Endothelial cell of umbilical vein (primary cell): Measurements from ENCODE around the gene DDX25. TPM values are rescaled to one million over a fixed set of nuclear protein-coding genes. Genes with fewer than 3 reads are reported as not detected.

ENCODE experiments used
- BruUV-seq: library from RNA; stranded (reverse); fragments of 400-500 nt; replicated peaks from 2 replicates; lab custom pipeline; 2021; lab: Mats Ljungman, UMichigan
- CTCF ChIA-PET: fragments of 300-600, 350-600 bp; sonication (Branson Sonifier 250); formaldehyde crosslinking; loops from one replicate; lab custom pipeline; 2021; ENCODE audit warnings: antibody characterized with exemption, inconsistent platforms; lab: Charles Lee
- POLR2A ChIA-PET: fragments of 300-600, 350-600 bp; sonication (Branson Sonifier 250); formaldehyde crosslinking; loops from one replicate; lab custom pipeline; 2021; ENCODE audit warnings: antibody characterized with exemption, inconsistent platforms; lab: Charles Lee
- DNase-seq: peaks from one replicate; pipeline ENCODE4 v3.0.0-alpha.2; 2011; ENCODE audit warnings: low read depth, low spot score
- FAIRE-seq: peaks from 2 replicates; lab custom pipeline; 2011; peaks lifted over from hg19 to GRCh38; lab: Jason Lieb, UNC
- H2AFZ ChIP-seq: 2 replicates; pipeline ENCODE4 v1.6.0; 2012; ENCODE audit warnings: low read depth, low read length, control low read depth, inconsistent platforms
- H3K27ac ChIP-seq: 2 replicates; pipeline ENCODE4 v1.5.1; 2011; ENCODE audit warnings: low read depth, mild to moderate bottlenecking, control low read depth, low read length, moderate library complexity; ENCODE audit not compliant: insufficient read depth
- H3K27me3 ChIP-seq, 2 experiments: 2 replicates each; pipeline versions ENCODE4 v1.6.0 to v1.6.1; 2011; ENCODE audit warnings: low read length in 2 of 2, mixed read lengths in 1 of 2; ENCODE audit not compliant: control insufficient read depth in 2 of 2, insufficient read depth in 2 of 2
- H3K36me3 ChIP-seq, 2 experiments: 2 replicates in 1 of 2; 3 replicates in 1 of 2; pipeline ENCODE4 v1.5.1; 2011; ENCODE audit warnings: low read length in 2 of 2, mild to moderate bottlenecking in 1 of 2, moderate library complexity in 1 of 2; ENCODE audit not compliant: control insufficient read depth in 2 of 2, insufficient read depth in 2 of 2; ENCODE audit errors: extremely low read depth in 1 of 2
- H3K4me1 ChIP-seq: 3 replicates; pipeline ENCODE4 v1.5.1; 2011; ENCODE audit warnings: mild to moderate bottlenecking, low read length; ENCODE audit not compliant: control insufficient read depth, insufficient read depth; ENCODE audit errors: extremely low read depth
- H3K4me2 ChIP-seq: 2 replicates; pipeline ENCODE4 v1.6.1; 2011; ENCODE audit warnings: low read length, control low read depth, mixed read lengths; ENCODE audit not compliant: insufficient read depth
- H3K4me3 ChIP-seq, 3 experiments: fragments of 200-600 bp in 1 of 3; sonication (generic), shearing (Covaris generic) in 1 of 3; replicated peaks in 1 of 3; 2 replicates each; pipeline ENCODE4 v1.5.1; 2011 to 2016; ENCODE audit warnings: control low read depth in 3 of 3, low read length in 3 of 3, mild to moderate bottlenecking in 2 of 3, inconsistent platforms in 1 of 3, low read depth in 1 of 3, moderate library complexity in 1 of 3; ENCODE audit not compliant: insufficient read depth in 1 of 3
- H3K79me2 ChIP-seq: 2 replicates; pipeline ENCODE4 v1.6.0; 2012; ENCODE audit warnings: low read length, inconsistent platforms; ENCODE audit not compliant: control insufficient read depth, insufficient read depth
- H3K9ac ChIP-seq: replicated peaks from 2 replicates; pipeline ENCODE3; 2011; ENCODE audit warnings: low read length, control low read depth; ENCODE audit not compliant: insufficient read depth; ENCODE audit errors: extremely low read depth
- H3K9me1 ChIP-seq: replicated peaks from 3 replicates; pipeline ENCODE4 v1.6.0; 2011; ENCODE audit warnings: mild to moderate bottlenecking, low read length; ENCODE audit not compliant: control insufficient read depth, insufficient read depth; ENCODE audit errors: extremely low read depth
- H3K9me3 ChIP-seq: replicated peaks from 2 replicates; pipeline ENCODE4 v1.5.1; 2012; ENCODE audit warnings: low read length, inconsistent platforms; ENCODE audit not compliant: control insufficient read depth, insufficient read depth
- H4K20me1 ChIP-seq: replicated peaks from 2 replicates; pipeline ENCODE3; 2011; ENCODE audit warnings: mild to moderate bottlenecking, low read length; ENCODE audit not compliant: control insufficient read depth, insufficient read depth; ENCODE audit errors: extremely low read depth
- CTCF ChIP-seq, 2 donors: IDR thresholded peaks; 1 replicate in 1 of 2; 2 replicates in 1 of 2; pipeline ENCODE4 v1.5.1; 2011; ENCODE audit warnings: low read length in 2 of 2, mild to moderate bottlenecking in 2 of 2, moderate library complexity in 2 of 2, control low read depth in 1 of 2, inconsistent platforms in 1 of 2, low read depth in 1 of 2; ENCODE audit not compliant: insufficient read depth in 1 of 2; ENCODE audit errors: extremely low read depth in 1 of 2
- EZH2 ChIP-seq: IDR thresholded peaks from 2 replicates; pipeline ENCODE4 v1.6.1; 2012; ENCODE audit warnings: borderline replicate concordance, low read depth, mild to moderate bottlenecking, moderate library complexity, low read length, inconsistent platforms; ENCODE audit not compliant: severe bottlenecking
- FOS ChIP-seq: IDR thresholded peaks from 2 replicates; pipeline ENCODE4 v1.6.1; 2011; ENCODE audit warnings: mild to moderate bottlenecking, low read length, moderate library complexity, borderline replicate concordance; ENCODE audit not compliant: insufficient read depth
- GATA2 ChIP-seq: IDR thresholded peaks from 2 replicates; pipeline ENCODE4 v1.7.0; 2011; ENCODE audit warnings: low read depth, mild to moderate bottlenecking, moderate library complexity, mixed read lengths, low read length; ENCODE audit not compliant: insufficient read length, insufficient read depth
- JUN ChIP-seq: IDR thresholded peaks from 2 replicates; pipeline ENCODE4 v1.6.1; 2011; ENCODE audit warnings: borderline replicate concordance, low read depth; ENCODE audit not compliant: insufficient read length, insufficient read depth
- MAX ChIP-seq: IDR thresholded peaks from 2 replicates; pipeline ENCODE4 v1.6.1; 2011; ENCODE audit not compliant: insufficient read depth, insufficient read length
- MYC ChIP-seq: IDR thresholded peaks from one replicate; pipeline ENCODE4 v1.6.1; 2011; ENCODE audit warnings: mild to moderate bottlenecking, low read depth, low read length
- POLR2A ChIP-seq: IDR thresholded peaks from 2 replicates; pipeline ENCODE4 v1.6.1; 2012; ENCODE audit warnings: low read depth, mild to moderate bottlenecking, control low read depth, low read length
- POLR2AphosphoS5 ChIP-seq: IDR thresholded peaks from 2 replicates; pipeline ENCODE4 v1.6.1; 2012; ENCODE audit warnings: low read depth, mild to moderate bottlenecking, control low read depth, low read length, moderate library complexity; ENCODE audit not compliant: insufficient read depth
- dilution Hi-C: fragments of 300-500 bp; cut with MboI; formaldehyde crosslinking; loops from one replicate; pipeline ENCODE4 v1.15.0; 2019; ENCODE audit warnings: low sequenced_read_pairs; ENCODE audit not compliant: extremely low pct_ligation_motif_present
- intact Hi-C: fragments of 100-400 bp; cut with micrococcal nuclease; formaldehyde crosslinking; loops from one replicate; pipeline ENCODE4 v1.10.0; 2022
- polyA plus RNA-seq, 4 experiments: library from polyadenylated mRNA; depleted of rRNA in 3 of 4; stranded (reverse) in 3 of 4; unstranded in 1 of 4; fragments of >200 nt; gene quantifications; 2 replicates each; pipeline versions ENCODE4 v1.2.1 to v1.2.3, GENCODE V29; 2011 to 2012; ENCODE audit warnings: missing spikeins in 1 of 4
- total RNA-seq: library from RNA; stranded (reverse); gene quantifications from 2 replicates; pipeline ENCODE4 v1.2.3, GENCODE V29; 2021

The DDX25 gene
- total and polyA plus RNA-seq, 2 donors (not counting 3 experiments of a cell fraction or from before 2014, with no cell fraction given), result not detected

- H2AFZ ChIP-seq, result no peak overlapping the region
- DNase-seq, result no peak
- no peaks in the 10 kb centered on the region for H3K79me2 ChIP-seq
- dilution Hi-C loops (no loop called here), intact Hi-C loops (no loop called here)
- no peak overlapping the region for H3K4me2 ChIP-seq
- no peak overlapping the region for H3K9ac ChIP-seq
- no TSS peak for BruUV-seq
- H3K27me3 ChIP-seq, result no peaks in the 10 kb centered on the region
- POLR2A ChIA-PET, result no interaction called here
- no peaks in the 10 kb centered on the region for H3K4me1 ChIP-seq
- H3K9me1 ChIP-seq, result no peaks in the 10 kb centered on the region
- H3K9me3 ChIP-seq, result no peaks in the 10 kb centered on the region
- no peaks in the 10 kb centered on the region for H4K20me1 ChIP-seq
- no peak overlapping the region for H3K27ac ChIP-seq
- TF ChIP-seq POLR2AphosphoS5 (no peak), JUN (no peak), EZH2 (no peak), CTCF (IDR thresholded peaks at IDR 0.05; ENCODE audit: extremely low read depth in 1 of 2, insufficient read depth in 1 of 2, low read depth in 1 of 2, low read length in 2 of 2) (no peak), MYC (no peak), FOS (no peak), POLR2A (no peak), MAX (no peak), GATA2 (no peak)
- H3K36me3 ChIP-seq, result no peaks in the 10 kb centered on the region
- no peak overlapping the region for H3K4me3 ChIP-seq
- FAIRE-seq, result no peak
- CTCF ChIA-PET, result no interaction called here
Measured at GRCh38 chr11:125971618-125972017, 67.3 kb downstream of the DDX25 start.
